ENCODE data around the gene ORC4.

Gene ORC4

GRCh38 chr2:148020111-148021058 lies at the start of gene ORC4:
Gene ORC4 (minus strand): TSS chr2:148020737. CDS start chr2:147975958, 44,779 bp downstream.
- intact Hi-C loops (cut with DNase I), result loop anchor here (5.0 to 10.0 kb wide), 3 partner anchors 82 to 854 kb away; partner anchors contain the start of gene KIF5C

GRCh38 chr2:148067801-148068200 lies 47.3 kb upstream of the ORC4 start:
- DNase-seq, result no peak
- intact Hi-C loops (cut with DNase I), result no loop called here

More at GRCh38 chr2:148020111-148021058, at the start of gene ORC4:
- peak; percentile 94 to 99 (median 96) for DNase-seq

DNA sequence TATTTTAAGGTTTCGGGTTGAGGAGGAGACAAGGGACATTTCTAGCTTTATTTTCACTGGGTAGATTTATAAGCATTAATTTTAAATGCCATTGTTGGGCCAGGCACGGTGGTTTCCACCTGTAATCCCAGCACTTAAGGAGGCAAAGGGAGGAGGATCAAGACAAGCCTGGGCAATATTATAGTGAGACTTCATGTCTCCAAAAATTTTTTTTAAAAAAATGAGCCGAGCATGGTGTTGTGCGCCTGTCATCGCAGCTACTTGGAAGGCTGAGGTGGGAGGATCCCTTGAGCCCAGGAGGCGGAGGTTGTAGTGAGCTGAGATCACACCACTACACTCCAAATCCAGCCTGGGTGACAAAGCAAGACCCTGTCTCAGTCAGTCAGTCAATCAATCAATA lies 45.4 kb upstream of the ORC4 start:
- no peak for DNase-seq

GRCh38 chr2:148063633-148064032 lies 43.1 kb upstream of the ORC4 start:
- no peak for DNase-seq
- intact Hi-C loops (cut with DNase I), result no loop called here

More for the DNA sequence above, 45.4 kb upstream of the ORC4 start:
- intact Hi-C loops (cut with DNase I), result no loop called here

GRCh38 chr2:148058641-148059040 lies 38.1 kb upstream of the ORC4 start:
- intact Hi-C loops (cut with DNase I), result no loop called here
- no peak for DNase-seq

GRCh38 chr2:148052687-148053086 lies 32.1 kb upstream of the ORC4 start:
- intact Hi-C loops (cut with DNase I), result no loop called here
- DNase-seq, result no peak

DNA sequence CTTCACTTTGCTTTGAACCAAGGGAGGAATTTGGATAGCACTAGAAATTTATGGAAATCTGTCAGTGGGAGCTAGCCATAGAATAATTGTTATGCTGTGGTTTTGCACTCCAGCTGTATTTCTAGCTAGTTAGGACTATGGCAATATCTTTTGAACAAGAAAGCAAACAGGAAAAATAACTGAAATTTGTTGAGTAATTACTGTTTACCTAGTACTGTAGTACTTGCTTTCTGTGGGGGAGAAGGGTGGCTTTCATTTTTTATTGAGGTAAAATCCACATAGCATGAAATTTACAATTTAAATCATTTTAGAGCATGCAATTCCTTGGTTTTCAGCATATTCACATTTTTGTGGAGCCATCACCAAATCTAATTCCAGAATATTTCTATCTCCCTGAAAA lies 28.7 kb upstream of the ORC4 start:
- DNase-seq, result no peak
- intact Hi-C loops (cut with DNase I), result no loop called here

- intact Hi-C loops (cut with DNase I), result no loop called here
- no peak for DNase-seq
Measured at GRCh38 chr2:148048475-148049221, 28.1 kb upstream of the ORC4 start.

DNA sequence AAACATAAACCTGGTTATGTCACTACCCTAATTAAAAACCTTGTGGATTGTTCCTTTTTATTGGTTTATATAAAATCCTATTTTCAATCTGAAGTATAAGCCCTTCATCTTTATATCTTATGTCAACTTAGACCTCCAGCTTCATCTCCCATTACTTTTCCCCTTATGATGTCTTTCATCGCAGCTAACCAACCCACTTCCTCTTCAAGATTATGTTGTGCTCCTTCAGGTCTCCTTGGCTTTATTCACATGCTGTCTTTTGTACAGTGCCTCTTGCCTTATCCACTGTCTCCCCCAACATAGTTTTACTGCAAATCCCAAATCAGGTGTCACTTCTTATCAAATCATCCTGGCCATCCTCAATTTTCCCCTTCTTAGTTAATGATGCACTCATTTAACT lies 26.3 kb upstream of the ORC4 start:
- intact Hi-C loops (cut with DNase I), result no loop called here
- no peak for DNase-seq

GRCh38 chr2:148044322-148044721 lies 23.8 kb upstream of the ORC4 start:
- intact Hi-C loops (cut with DNase I), result no loop called here
- no peak for DNase-seq

DNA sequence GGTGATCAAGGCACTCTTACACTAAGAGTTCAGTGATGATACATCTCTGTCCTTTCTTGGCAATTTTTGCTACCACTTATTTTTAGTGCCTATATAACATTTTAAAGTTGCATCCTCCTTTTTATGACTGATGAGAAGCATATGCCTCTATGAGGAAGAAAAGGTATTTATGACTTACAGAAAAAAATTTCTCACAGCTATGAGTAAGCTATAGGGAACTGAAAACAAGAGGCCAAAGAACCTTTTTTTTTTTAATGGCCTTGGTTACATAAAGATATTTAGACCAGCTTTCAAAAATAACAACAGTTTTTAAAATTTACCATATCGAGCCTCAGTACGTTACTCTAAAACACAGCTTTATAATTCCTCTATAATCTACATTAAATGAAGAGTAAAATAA lies 21.7 kb upstream of the ORC4 start:
- intact Hi-C loops (cut with DNase I), result no loop called here
- DNase-seq, result no peak

DNA sequence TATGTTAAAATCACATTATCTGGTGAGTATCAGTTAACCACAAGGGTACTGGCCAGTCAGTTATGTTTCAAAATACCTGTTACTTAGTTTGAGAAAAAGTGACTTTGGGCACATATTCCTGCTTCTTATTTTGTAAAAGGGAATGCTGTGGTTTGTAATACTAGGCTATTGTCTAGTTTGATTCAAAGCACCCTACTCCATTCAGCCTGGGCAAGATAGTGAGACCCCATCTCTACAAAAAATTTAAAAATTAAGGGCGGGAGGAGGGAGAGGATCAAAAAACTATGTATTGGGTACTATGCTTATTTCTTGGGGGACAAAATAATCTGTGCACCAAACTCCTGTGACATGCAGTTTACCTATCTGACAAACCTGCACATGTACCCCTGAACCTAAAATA lies 19.2 kb upstream of the ORC4 start:
- no peak for DNase-seq
- intact Hi-C loops (cut with DNase I), result no loop called here

GRCh38 chr2:148032215-148032614 lies 11.7 kb upstream of the ORC4 start:
- intact Hi-C loops (cut with DNase I), result no loop called here
- DNase-seq, result no peak

- intact Hi-C loops (cut with DNase I), result no loop called here
Measured at GRCh38 chr2:148031152-148031551, 10.6 kb upstream of the ORC4 start.

GRCh38 chr2:148028781-148029180 lies 8.2 kb upstream of the ORC4 start:
- intact Hi-C loops (cut with DNase I), result loop anchor here (10.0 kb wide), 1 partner anchor 846 kb away; the partner anchor contains the start of gene KIF5C
- no peak for DNase-seq

More at GRCh38 chr2:148031152-148031551, 10.6 kb upstream of the ORC4 start:
- DNase-seq, result no peak

GRCh38 chr2:148027822-148028221 lies 7.3 kb upstream of the ORC4 start:
- intact Hi-C loops (cut with DNase I), result loop anchor here (10.0 kb wide), 1 partner anchor 847 kb away; the partner anchor contains the start of gene KIF5C
- no peak for DNase-seq

- no peak for DNase-seq
- intact Hi-C loops (cut with DNase I), result loop anchor here (10.0 kb wide), 1 partner anchor 848 kb away; the partner anchor contains the start of gene KIF5C
Measured at GRCh38 chr2:148026573-148026972, 6.0 kb upstream of the ORC4 start.

GRCh38 chr2:148023861-148024260 lies 3.3 kb upstream of the ORC4 start:
- DNase-seq, result no peak
- intact Hi-C loops (cut with DNase I), result loop anchor here (5.0 to 10.0 kb wide), 3 partner anchors 78 to 851 kb away; partner anchors contain the start of gene KIF5C

GRCh38 chr2:148022882-148023281 lies 2.3 kb upstream of the ORC4 start:
- intact Hi-C loops (cut with DNase I), result loop anchor here (5.0 to 10.0 kb wide), 3 partner anchors 79 to 852 kb away; partner anchors contain the start of gene KIF5C
- DNase-seq, result no peak

DNA sequence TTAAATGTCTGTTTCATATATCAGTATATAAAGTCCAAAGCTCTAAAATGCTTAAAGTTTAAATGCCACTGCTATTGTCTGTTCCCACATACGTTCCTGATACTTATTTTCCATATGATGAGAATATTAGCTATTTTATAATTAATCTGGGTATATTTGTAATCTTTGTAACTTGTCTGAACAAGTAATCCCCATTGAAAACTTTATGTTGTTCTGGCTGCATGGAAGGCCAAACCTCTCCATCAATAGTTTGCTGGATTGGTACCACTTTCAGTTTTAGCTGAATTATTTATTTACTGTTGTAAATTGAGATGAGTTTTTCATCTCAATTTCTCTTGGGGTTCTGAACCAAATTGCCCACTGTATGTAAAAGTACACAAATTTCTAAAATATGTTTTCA lies 1.8 kb upstream of the ORC4 start:
- intact Hi-C loops (cut with DNase I), result loop anchor here (5.0 to 10.0 kb wide), 3 partner anchors 80 to 852 kb away; partner anchors contain the start of gene KIF5C
- DNase-seq, result no peak

DNA sequence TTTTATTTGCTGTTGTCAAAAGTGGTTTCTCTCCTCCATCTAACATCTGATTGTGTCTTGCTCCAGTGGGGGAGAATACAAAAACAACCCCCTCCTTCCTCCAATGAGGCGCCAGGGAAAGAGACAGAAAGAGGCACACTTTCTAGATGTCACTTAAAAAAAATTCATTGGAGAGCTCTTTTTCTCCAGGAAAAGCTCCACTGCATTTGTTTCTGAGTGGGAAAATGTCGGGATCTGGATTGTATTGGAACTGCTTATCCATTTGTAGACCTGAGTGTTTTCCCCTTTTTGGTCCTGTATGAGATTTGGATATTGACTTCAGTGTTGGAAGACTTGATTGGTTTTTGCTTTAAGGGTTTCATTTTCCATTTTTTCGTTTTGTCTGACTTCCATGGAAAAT lies 1.3 kb upstream of the ORC4 start:
- intact Hi-C loops (cut with DNase I), result loop anchor here (5.0 to 10.0 kb wide), 3 partner anchors 80 to 853 kb away; partner anchors contain the start of gene KIF5C
- no peak for DNase-seq

Data from posterior cingulate gyrus (tissue), 11 donors.